Mesothelial cell of epicardium (in vitro differentiated cells): ENCODE data around the gene KLF5. TPM values are rescaled to one million over a fixed set of nuclear protein-coding genes. Genes with fewer than 3 reads are reported as not detected.

Source experiments
- DNase-seq, 2 experiments: peaks; one replicate each; pipeline ENCODE4 v3.0.0; 2021; ENCODE audit warnings: low spot score in 2 of 2; ENCODE audit not compliant: unreplicated experiment in 2 of 2
- H3K27ac Mint-ChIP-seq: 2 replicates; pipeline ENCODE4 v1.8.0; 2021; ENCODE audit warnings: mixed read lengths
- H3K27me3 Mint-ChIP-seq: 2 replicates; pipeline ENCODE4 v1.8.0; 2021; ENCODE audit warnings: low read depth, mixed read lengths
- H3K36me3 Mint-ChIP-seq: 2 replicates; pipeline ENCODE4 v1.8.0; 2021; ENCODE audit warnings: mixed read lengths
- H3K4me1 Mint-ChIP-seq: 2 replicates; pipeline ENCODE4 v1.8.0; 2021; ENCODE audit warnings: mixed read lengths
- H3K4me3 Mint-ChIP-seq: 2 replicates; pipeline ENCODE4 v1.8.0; 2021; ENCODE audit warnings: mild to moderate bottlenecking, moderate library complexity, mixed read lengths
- H3K9me3 Mint-ChIP-seq: 2 replicates; pipeline ENCODE4 v1.8.0; 2021; ENCODE audit warnings: mixed read lengths
- total RNA-seq: library from RNA; stranded (reverse); gene quantifications from 3 replicates; pipeline ENCODE4 v1.2.1, GENCODE V29; 2021
- TF ChIP-seq, protein P1 (sequence below): fragments of 200-600 bp; sonication (generic); IDR thresholded peaks from one replicate; pipeline ENCODE4 v1.5.0; 2021; ENCODE audit warnings: antibody characterized with exemption; ENCODE audit not compliant: unreplicated experiment

The KLF5 gene
- total RNA-seq, 1 donor from 2014 or later = 62.4 TPM

DNA sequence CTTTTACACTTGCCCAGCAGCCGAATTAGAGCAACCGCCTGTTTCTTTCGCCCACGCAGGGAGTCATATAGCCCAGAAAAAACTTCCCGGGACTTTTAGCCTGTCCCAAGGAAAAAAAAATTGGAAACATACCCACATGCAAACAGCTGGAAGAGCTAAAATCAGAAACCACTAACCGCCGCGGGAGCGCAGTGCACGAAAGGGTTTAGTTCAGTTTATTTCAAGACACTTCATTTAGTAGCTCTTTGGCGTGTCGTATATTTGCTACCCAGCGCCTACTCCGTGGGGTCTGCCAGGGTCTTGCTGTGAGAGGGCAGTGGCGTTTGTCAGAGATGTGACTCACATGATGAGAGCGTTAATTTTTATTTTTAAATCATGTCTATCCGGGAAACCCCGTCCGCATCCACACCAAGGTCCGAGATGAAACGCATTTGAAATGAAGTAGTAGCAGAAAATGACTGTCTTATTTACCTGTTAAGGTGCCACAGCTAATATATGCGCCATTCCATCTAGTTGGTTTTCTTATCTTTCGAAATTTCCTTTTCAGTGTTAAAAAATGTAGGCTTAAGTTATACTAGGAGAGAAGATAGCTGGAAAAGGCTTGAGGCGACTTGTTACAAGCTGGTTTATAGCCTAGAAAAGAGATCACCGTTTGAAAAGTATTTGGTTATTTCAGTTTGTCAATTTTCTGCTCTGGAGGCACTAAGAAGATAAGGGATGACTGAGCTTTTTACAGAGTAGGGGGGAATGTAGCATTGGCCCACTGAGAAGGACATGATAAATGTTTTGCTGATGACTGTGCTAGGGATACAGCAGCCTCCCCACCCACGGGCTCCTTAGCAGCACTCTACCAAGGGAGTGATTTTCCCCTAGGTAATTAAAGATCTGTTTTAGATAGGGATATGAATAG lies 1.7 kb downstream of the KLF5 start:
- TF ChIP-seq, protein P1, sequence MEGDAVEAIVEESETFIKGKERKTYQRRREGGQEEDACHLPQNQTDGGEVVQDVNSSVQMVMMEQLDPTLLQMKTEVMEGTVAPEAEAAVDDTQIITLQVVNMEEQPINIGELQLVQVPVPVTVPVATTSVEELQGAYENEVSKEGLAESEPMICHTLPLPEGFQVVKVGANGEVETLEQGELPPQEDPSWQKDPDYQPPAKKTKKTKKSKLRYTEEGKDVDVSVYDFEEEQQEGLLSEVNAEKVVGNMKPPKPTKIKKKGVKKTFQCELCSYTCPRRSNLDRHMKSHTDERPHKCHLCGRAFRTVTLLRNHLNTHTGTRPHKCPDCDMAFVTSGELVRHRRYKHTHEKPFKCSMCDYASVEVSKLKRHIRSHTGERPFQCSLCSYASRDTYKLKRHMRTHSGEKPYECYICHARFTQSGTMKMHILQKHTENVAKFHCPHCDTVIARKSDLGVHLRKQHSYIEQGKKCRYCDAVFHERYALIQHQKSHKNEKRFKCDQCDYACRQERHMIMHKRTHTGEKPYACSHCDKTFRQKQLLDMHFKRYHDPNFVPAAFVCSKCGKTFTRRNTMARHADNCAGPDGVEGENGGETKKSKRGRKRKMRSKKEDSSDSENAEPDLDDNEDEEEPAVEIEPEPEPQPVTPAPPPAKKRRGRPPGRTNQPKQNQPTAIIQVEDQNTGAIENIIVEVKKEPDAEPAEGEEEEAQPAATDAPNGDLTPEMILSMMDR = no peak
- Mint-ChIP-seq H3K27me3 (peaks cover 8% of the 10 kb centered on the region), H3K9me3 (no peaks in the 10 kb centered on the region), H3K36me3 (peaks cover 8% of the 10 kb centered on the region), H3K27ac (peak overlapping the region; percentile 96), H3K4me1 (peaks cover 78% of the 10 kb centered on the region), H3K4me3 (peak overlapping the region; percentile 90)
- DNase-seq = no peak

DNA sequence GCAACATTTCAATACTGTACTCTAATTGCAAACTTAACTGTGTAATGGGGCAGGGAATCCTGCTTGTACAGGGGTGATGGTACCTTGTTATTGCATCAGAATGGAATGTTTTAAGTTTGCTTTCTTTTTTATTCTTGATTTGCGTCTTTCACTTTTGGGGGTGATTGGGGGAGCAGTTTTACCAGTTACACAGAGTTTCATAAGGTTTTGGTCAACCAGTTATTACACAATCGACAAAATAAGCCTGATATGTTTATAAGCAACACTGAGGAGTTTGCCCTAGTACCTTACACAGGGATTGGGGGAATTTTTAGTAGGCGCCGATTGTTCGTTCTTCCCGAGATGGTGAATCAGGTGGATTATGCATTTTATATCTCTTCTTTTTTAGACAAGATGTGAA lies 2.7 kb downstream of the KLF5 start:
- no peaks in the 10 kb centered on the region for H3K9me3 Mint-ChIP-seq
- peaks cover 8% of the 10 kb centered on the region for H3K27me3 Mint-ChIP-seq
- peaks cover 8% of the 10 kb centered on the region for H3K36me3 Mint-ChIP-seq
- TF ChIP-seq, protein P1 = no peak
- no peak for DNase-seq
- peak overlapping the region; percentile 87 for H3K27ac Mint-ChIP-seq
- H3K4me1 Mint-ChIP-seq = peaks cover 78% of the 10 kb centered on the region
- H3K4me3 Mint-ChIP-seq = peak overlapping the region; percentile 90

DNA sequence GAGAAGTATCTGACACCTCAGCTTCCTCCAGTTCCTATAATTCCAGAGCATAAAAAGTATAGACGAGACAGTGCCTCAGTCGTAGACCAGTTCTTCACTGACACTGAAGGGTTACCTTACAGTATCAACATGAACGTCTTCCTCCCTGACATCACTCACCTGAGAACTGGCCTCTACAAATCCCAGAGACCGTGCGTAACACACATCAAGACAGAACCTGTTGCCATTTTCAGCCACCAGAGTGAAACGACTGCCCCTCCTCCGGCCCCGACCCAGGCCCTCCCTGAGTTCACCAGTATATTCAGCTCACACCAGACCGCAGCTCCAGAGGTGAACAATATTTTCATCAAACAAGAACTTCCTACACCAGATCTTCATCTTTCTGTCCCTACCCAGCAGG lies 3.1 kb downstream of the KLF5 start:
- H3K27me3 Mint-ChIP-seq = peaks cover 8% of the 10 kb centered on the region
- H3K27ac Mint-ChIP-seq = peak overlapping the region; percentile 87
- H3K36me3 Mint-ChIP-seq = peaks cover 8% of the 10 kb centered on the region
- TF ChIP-seq, protein P1 = no peak
- H3K4me3 Mint-ChIP-seq = peak overlapping the region; percentile 90
- H3K4me1 Mint-ChIP-seq = peaks cover 75% of the 10 kb centered on the region
- no peak for DNase-seq
- H3K9me3 Mint-ChIP-seq = no peaks in the 10 kb centered on the region

DNA sequence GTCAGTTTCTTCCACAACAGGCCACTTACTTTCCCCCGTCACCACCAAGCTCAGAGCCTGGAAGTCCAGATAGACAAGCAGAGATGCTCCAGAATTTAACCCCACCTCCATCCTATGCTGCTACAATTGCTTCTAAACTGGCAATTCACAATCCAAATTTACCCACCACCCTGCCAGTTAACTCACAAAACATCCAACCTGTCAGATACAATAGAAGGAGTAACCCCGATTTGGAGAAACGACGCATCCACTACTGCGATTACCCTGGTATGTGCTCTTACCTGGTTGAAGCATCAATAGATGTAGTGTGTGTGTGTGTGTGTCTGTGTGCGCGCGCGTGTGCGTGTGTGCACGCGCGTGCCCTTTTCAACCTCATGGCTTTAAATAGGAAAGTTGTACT lies 3.7 kb downstream of the KLF5 start:
- peaks cover 75% of the 10 kb centered on the region for H3K4me1 Mint-ChIP-seq
- H3K9me3 Mint-ChIP-seq = no peaks in the 10 kb centered on the region
- H3K27ac Mint-ChIP-seq = peak overlapping the region; percentile 87
- H3K4me3 Mint-ChIP-seq = peak overlapping the region; percentile 90
- DNase-seq = no peak
- TF ChIP-seq, protein P1 = no peak
- peaks cover 11% of the 10 kb centered on the region for H3K36me3 Mint-ChIP-seq
- H3K27me3 Mint-ChIP-seq = peaks cover 8% of the 10 kb centered on the region

DNA sequence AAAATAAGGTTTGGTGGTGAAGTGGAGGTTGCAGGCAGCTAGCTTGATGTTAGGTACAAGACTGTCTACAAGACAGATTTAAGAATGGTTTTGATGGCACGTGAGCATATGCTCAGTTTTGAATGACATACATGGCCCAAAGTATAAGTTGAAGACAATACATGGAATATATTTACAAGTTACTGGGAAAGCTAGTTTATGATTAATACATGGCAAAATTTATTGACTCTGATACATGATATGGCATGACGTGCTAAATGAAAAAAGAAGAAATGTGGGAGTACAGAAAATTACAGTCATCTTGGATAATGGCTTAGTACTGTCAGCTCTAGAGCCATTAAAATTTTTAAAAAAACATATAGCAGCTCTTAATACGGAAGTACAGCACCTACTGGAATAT lies 4.4 kb downstream of the KLF5 start:
- peaks cover 69% of the 10 kb centered on the region for H3K4me1 Mint-ChIP-seq
- TF ChIP-seq, protein P1 = no peak
- H3K27ac Mint-ChIP-seq = peak overlapping the region; percentile 30
- H3K36me3 Mint-ChIP-seq = peaks cover 13% of the 10 kb centered on the region
- no peak for DNase-seq
- peaks cover 8% of the 10 kb centered on the region for H3K27me3 Mint-ChIP-seq
- no peaks in the 10 kb centered on the region for H3K9me3 Mint-ChIP-seq
- H3K4me3 Mint-ChIP-seq = peak overlapping the region; percentile 38
